NCI-H510A (cell line): ENCODE data around the gene HOXB8.

Experiments
- DNase-seq: peaks from one replicate; lab custom pipeline; 2025; lab: John Stamatoyannopoulos, UW

Gene HOXB8

GRCh38 chr17:48596000-48596734 is 18.9 kb downstream of the HOXB8 start:
- no peak for DNase-seq

DNA sequence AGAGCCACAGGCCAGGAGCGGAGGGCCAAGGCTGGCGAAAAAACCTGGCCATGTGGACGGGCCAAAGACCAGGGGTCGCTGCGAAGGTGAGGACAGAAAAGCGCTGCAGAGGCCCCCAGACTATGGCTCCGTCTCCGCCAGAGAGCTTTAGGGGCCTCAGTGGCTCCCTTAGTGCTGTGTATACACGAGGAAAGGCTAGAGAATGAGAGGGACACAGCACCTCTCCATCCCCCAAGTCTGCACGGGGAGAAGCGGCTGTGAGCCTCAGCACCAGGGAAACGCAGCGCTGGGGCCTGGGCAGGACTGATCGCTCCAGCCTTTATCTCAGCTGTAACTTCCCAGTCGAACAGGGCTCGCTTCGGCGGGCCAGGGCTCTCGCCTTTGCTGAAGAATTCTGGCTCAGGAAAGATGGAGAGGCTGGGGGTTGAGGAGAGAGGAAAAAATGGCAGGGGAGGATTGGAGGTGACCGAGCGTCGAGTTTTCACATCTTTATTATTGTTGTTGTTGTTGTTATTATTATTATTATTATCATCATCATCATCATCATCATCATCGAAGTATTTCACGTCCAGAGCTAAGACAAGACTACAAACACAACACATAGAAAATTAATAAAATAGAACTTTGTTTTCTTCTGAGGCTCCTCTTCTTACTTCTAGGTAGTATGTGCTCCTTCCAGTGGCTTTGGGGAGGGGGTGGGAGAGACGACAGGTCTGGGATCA is 19.7 kb downstream of the HOXB8 start:
- DNase-seq, result no peak

DNA sequence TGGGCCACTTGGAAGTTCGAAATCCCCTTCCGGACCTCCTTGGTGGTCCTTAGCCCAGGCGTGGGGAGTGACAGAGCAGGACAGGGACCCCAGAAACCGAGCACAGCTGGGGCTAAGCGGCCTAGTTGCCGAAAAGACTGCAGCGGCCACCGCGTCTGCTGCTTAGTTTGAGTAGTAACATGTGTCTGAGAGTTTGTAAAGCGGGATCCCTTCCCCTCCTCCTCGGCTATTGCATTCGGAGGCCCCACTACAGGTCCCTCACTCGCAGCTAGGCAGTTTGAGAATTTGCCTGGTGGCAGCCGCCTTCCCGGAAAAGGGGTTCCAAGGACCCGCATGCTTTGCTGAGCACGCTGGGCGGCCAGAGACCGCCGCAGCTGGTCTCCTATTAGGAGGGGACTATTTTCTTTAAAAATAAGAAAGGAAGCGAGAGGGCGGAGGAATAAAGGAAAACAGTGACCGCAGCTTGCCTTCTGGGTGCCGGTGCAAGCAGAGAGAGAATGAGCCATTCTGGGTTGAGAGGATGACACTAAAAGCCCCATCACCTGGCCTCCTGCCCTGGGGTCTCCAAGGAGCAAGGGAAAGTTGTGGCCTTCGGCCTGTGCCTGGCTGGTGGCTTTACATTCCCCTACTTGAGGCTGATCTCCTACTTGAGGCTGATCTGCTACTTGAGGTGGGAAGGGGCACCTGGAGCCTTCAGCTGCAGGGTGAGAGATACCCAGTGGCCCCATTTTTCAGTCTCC is 20.4 kb downstream of the HOXB8 start:
- DNase-seq, result no peak

DNA sequence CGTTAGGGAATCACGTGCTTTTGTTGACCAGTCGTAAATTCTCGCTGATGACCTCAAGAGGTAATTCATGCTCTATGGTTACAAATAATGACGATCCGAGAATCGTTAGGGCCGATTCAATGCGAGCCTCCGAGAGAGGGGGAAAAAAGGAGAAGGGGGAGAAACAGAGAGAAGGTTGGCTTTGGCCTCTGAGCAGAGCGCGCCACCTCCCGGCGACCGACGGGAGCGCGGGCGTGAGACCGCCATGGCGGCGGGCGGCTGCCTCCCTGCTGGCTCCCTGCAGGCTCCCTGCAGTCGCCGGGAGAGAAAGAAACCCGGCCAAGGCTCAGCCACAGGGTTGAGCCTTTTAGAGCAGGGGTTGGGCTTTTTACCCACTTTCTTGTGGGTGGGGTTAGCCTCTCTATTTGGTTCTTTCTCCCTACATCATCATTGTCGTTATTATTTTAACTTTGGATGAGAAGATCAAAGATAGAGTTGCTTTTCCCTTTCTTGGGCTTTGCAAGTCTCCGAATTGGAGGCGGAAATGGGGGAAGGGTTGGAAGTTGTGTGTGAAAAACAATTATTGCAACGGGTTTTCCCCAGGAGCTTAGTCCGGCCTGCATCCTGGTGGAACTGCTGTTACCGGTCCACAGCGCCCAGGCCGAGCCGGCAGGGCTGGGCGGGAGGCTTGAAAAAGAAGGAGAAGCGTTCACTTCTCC is 21.1 kb downstream of the HOXB8 start:
- DNase-seq, result peak; percentile 90

GRCh38 chr17:48593126-48593829 is 21.8 kb downstream of the HOXB8 start, which contains the start of gene HOXB5:
HOXB5 (minus strand) TSS chr17:48593779; CDS start chr17:48593682, 97 bp downstream.
- peak; percentile 57 for DNase-seq

DNA sequence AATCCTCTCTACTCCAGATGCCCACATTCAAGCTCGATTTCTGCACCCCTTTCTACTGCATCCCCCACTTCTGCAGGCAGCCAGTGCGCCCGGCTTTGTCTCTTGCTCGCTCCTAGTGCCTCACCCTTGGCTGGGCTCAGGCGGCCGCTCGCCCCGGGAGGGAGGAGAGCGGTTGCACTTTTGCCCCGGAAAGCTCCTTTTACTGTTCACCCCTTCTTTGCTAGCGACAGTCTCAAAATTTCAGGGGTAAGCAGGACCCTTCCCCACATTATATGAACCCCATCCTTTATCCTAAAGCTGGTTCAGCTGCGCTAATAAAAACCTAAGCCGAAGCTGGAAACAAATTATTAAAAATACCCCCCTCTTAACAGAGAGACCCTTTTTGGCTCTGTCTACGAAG is 22.5 kb downstream of the HOXB8 start:
- DNase-seq, result no peak

- no peak for DNase-seq
These were observed 23.0 kb downstream of the HOXB8 start for GRCh38 chr17:48592057-48592514.

- DNase-seq, result no peak
These were observed 23.6 kb downstream of the HOXB8 start for GRCh38 chr17:48591255-48592056.

DNA sequence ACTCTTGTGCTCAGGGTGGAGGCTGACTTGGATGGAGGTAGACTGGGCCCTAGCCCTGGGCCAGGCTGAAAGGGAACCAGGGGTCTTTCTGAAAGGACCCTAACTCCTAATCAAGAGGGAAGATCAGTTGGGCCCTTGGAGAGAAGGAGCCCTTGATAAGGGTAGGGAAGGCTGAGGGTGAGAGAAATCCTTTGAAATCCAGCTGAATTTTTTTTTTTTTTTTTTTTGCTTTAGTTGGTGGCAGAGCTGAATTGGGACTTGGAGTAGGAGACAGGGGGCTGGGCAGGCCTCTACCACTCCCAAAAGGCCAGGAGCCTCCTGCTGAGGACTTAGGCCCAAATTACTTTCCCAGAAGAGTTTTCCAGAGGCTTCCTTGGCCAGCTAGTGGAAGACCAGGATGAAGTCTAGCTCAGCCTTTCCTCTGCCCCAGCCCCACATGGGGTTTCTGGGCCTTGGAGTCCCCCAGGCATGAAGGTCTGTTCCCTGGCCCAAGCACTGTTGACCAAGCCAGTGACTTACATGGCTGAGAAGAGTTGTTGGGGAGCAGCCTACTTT is 24.4 kb downstream of the HOXB8 start:
- no peak for DNase-seq

GRCh38 chr17:48589831-48590606 is 25.1 kb downstream of the HOXB8 start, which contains the start of gene HOXB3:
HOXB3 (minus strand) TSS chr17:48590241; CDS start chr17:48552474, 37,767 bp downstream.
- no peak for DNase-seq

- DNase-seq, result no peak
These were observed 25.8 kb downstream of the HOXB8 start for GRCh38 chr17:48589060-48589830.

DNA sequence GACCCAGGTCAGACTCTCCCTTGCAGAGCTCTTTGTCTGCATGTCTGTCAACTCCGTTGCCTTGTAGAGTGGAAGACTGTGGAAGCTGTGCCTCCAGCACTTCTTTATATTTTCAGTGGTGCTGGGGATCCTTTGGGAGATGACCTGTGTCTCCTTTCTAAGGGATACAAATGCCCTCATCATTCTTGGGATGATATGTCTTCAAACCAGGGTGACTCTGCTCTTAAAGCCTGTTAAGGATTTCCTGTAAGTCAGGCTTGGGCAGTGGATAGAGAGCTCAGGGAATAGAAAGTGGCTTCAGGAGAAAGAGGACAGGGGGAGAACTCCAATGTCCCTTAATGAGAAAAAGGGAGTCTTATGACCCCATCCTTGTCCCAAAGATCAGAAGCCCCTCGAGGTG is 26.6 kb downstream of the HOXB8 start:
- DNase-seq, result no peak

- no peak for DNase-seq
These were observed 27.0 kb downstream of the HOXB8 start for GRCh38 chr17:48588074-48588415.

DNA sequence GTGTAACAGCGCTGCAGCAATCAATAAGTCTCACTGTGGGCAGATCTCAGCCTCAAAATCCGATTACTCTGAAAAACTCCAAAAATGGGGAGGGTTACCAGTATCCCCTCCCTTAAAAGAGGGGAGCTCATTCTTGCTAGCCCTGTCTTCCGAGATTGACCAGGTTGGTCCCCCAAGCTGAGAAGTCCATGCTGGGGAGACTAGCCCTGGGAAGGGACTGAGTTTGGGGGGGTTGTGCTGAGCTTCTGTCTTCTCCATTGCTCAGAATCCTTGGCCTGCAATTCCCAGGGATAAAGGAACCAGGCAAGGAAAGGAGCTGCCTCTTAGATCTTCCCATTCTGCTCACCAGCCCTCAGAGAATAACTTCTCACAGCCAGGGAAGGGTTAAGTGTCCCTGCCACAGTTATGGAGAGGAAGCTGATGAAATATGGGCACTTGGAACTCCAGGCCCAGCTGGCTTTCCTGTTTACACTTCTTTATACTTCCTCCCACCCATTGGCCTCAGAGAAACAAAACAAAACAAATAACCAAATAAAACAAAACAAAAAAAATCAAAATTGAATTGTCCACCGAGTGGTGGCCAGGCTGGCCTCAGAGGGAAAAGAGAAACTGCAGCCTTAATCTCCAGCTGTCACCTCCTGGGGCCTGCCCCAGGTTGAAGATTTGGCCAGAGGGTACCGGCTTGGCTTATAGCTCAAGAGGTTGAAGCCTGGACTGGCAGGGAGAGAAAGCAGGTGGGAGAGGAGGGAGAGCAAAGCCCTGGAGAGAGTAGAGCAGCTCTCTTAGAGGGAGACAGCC is 27.6 kb downstream of the HOXB8 start:
- DNase-seq, result peak; percentile 74

DNA sequence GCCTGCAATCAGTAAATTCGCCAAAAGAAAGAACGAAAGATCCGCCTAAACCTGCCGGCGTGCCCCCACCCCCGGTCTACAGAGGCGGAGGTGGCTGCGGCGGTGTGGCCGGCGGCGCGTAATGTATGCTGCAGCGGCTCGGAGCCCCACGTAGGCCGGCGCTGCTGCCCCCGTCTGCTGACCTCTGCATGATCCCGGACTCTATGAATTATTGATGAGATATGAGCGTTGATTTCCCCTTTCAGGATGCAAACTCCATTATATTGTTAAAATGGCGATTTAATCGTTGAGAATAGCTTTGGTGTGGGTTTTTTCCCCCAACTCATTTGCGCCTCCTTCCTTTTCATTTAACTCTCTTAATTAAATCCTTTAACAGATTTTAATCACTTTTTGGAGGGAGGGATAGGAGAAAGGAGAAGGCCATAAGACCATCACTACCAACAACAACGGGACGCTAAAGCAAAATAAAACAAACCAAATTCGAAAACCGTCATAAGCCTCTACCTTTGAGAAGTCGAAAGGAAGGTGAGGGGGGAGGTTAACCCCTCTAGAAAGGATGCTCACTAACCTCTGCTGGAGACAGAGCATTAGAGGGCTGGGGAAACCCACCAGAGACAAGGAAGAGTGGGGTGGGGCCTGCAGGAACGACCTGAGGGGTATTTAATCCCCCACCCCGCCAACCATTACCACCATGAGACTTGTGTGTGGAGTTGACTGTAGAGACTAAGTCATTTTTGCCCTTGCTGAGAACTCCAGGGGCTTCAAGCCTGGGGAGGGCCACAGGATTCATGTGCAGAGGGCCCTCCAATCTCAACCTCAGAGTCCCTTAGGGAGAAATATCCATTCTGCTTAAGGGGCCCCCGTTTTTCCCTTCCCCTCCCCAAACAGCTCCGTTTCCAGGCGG is 28.5 kb downstream of the HOXB8 start:
- DNase-seq, result peak; percentile 31

DNA sequence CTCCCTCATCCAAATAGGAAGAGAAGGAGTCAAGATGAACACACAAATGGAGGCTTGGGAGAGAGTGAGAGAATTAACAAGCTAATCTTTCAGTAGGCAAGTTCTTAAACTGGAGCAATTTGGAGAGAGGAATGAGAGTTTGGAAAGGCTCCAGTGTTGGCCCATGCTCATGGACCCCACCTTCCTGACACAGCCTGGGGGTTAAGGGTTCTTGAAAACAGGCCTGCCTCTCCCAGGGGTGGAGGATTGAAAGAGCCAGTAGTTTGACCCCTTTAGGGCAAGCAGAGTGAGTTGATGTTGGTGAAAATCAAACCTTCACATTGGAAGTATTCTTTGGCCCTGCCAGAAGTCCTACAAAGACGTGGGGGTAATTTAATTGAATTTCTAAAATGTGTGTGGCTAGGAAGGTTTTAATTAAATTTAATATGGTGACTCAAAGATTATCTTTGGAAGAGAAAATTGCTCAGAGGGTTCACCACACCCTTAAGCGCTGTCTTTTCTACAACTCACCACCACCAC is 30.8 kb downstream of the HOXB8 start:
- no peak for DNase-seq
